HPDE6-E6E7 (cell line): ENCODE measurements around the gene TRPM2.
"Not testable (repeated sequence)": the region's sequence is repeated elsewhere in the genome, so short reads cannot be mapped to it uniquely, and the experiment has no call there.

Experiments
- DNase-seq: peaks from one replicate; pipeline ENCODE4 v3.0.0; 2011; ENCODE audit warnings: missing footprints; ENCODE audit errors: extremely low spot score

Gene TRPM2

DNA sequence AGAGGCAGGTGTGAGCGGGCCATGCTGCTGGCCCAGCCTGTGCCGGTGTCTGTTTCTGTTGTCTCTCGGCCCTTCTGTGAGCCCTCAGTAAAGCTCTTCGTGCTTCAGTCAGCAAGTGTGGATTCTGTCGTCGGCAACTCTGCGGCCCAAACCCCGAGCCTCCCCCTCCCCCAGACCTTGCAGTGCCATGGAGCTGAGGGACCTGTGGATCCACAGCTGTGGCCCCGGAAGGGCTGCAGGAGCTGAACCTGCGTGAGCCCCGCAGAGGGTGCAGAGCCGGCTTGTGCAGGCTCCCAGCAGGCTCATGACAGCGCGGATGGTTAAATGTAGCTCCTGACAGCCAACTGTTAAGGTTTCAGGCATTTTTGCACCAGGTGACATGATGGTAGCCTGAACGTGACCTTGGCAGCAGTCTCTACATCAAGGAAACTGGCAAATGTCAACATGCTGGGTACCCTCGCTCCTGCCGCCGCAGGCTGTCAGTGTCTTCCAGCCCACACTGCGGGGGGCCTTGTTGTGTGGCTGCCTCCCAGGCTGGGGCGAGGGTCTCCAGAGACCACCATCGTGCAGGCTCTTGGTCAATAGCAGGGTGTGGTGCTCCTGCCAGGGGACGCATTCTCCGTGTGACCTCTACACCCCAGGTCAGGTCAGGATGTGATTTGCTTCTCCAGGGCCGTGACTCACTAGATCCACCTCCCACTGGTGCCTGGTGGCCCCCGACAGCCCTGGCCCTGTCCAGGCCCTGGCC is 108.8 kb downstream of the TRPM2 start:
- no peak for DNase-seq

GRCh38 chr21:44462834-44463200 is 109.4 kb downstream of the TRPM2 start:
- DNase-seq, result no peak

- DNase-seq, result no peak
These were observed 110.3 kb downstream of the TRPM2 start for GRCh38 chr21:44463724-44464123.

- no peak for DNase-seq
These were observed 110.9 kb downstream of the TRPM2 start for GRCh38 chr21:44464351-44464750.

GRCh38 chr21:44466351-44466954 is 113.0 kb downstream of the TRPM2 start:
- DNase-seq, result no peak

DNA sequence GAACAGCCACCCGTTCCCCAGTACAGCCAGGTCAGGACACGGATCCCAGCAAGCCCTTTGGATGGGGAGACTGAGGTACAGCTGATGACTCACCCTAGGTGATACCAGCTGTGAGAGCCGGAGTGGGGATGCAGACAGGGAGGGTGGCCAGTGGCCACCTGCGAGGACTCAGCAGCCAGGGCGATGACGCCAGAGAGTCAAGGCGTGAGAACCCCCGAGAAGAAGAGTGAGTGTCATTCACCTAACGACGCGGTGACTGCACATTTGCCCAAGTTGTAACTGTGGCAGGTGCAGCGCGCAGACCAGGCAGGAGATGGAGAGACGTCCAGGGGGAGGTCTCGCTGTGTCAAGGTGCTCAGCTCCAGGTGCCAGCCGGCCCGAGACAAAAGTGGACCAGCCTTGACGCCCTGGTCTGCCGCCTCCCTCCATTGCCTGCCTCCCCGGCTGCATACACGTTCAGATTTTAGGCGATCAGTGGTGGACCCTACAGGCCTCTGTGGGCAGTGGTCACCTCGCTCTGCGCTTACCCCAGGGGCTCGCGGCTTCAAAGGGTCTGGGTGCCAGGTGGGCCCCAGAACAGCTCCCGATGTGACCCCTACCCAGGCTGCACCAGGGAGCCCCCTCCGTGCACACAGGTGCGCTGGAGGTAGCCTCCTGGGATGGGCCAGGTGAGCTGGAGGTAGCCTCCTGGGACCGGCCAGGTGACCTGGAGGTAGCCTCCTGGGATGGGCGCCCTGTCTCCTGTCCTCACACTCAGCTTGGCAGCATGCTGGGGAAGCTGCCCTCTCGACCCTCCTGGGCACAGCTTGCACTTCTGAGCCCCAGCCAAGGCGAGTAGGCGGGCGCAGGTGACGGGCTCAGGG is 113.8 kb downstream of the TRPM2 start:
- no peak for DNase-seq

DNA sequence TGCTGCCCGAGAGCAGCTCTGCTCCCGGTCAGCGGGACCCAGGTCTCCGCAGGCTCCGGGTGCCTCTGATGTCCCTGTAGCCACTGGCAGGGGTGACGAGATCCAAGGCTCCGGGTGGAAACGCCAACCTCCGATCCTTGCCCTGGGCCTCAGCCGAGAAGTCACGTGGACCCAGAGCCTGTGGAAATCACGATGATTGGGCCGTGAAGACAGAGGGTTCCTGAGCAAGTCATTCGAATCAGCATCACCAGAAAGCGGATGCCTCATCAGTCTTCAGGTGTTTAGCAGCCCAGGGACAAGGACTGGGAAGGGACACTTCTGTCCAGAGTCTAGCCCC is 114.4 kb downstream of the TRPM2 start:
- no peak for DNase-seq

GRCh38 chr21:44471341-44471740 is 117.9 kb downstream of the TRPM2 start:
- DNase-seq, result no peak

DNA sequence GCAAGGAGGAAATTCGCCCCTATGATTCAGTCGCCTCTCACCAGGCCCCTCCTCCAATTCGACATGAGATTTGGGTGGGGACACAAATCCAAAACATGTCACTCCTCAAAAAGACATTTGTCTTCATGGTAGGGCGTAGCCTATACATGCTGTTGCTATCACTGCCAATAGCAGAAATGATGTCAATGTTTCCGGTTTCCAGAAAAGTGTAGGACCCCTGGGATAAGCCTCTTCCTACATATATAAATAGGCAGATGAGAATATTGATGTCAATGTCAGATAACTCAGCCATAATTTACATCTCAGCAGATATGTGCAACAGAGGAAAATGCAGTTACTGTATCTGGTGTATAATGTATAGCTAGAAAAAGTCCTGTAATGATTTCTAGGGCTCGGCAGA is 118.6 kb downstream of the TRPM2 start:
- DNase-seq, result no peak

GRCh38 chr21:44473915-44474555 is 120.6 kb downstream of the TRPM2 start:
- no peak for DNase-seq

DNA sequence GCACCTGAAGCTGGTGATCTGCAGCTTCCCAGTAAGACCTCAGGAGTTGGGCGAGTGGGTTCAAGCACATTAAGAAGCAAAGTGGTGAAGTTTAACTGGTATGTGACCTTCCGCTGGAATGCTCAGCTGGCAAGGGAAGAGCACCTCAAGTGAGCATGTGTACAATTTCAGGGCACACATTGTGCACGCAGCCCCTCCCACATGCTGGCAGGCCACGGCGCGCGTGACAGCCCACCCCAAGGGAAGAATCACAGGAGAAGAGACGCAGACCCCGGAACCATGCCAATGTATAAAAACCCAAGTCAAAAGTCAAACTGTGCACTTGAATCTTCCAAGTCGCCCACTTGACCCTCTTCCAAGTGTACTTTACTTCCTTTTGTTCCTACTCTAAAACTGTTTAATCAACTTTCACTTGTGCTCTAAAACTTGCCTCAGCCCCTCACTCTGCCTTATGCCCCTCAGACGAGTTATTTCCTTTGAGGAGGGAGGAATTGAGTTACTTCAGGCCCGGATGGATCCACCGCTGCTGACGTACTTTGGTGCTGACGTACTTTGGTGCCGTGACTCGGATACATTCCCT is 121.9 kb downstream of the TRPM2 start:
- DNase-seq, result no peak

GRCh38 chr21:44477131-44477530 is 123.7 kb downstream of the TRPM2 start:
- DNase-seq, result no peak

DNA sequence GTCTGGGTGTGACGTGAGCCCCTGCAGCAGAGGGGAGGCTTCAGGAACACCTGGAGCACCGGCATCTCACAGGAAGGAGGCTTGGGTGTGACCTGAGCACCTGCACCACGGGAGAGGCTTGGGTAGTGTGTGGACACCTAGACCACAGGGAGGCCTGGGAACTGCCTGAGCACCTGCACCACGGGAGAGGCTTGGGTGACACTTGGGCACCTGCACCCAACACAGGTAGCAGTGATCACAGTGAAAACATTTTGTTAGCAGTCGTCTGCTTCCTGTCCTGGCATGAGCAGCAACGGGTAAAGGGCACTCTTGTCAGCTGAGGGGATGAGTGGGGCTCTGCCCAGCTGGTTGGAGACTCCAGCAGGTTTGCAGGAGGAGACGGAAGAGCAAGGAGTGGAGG is 124.3 kb downstream of the TRPM2 start:
- no peak for DNase-seq

GRCh38 chr21:44478124-44478800 is 124.8 kb downstream of the TRPM2 start:
- DNase-seq, result no peak

- no peak for DNase-seq
These were observed 125.4 kb downstream of the TRPM2 start for GRCh38 chr21:44478801-44479167.

DNA sequence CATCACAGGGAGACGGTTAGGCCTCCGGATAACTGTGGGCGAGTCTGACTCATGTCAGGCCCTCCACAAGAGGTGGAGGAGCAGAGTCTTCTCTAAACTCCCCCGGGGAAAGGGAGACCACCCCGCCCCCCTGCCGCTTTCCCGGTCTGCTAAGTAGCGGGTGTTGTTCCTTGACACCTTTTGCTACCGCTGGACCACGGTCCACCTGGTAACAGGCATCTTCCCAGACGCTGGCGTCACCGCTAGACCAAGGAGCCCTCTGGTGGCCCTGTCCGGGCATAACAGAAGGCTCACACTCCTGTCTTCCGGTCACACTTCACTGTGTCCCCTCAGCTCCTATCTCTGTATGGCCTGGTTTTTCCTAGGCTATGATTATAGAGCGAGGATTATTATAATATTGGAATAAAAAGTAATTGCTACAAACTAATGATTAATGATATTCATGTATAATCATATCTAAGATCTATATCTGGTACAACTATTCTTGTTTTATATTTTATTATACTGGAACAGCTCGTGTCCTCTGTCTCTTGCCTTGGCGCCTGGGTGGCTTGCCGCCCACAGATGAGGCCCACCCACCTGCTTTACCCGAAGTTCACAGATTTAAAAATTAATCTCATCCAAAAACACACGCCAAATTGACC is 126.3 kb downstream of the TRPM2 start:
- DNase-seq, result not testable (repeated sequence)

DNA sequence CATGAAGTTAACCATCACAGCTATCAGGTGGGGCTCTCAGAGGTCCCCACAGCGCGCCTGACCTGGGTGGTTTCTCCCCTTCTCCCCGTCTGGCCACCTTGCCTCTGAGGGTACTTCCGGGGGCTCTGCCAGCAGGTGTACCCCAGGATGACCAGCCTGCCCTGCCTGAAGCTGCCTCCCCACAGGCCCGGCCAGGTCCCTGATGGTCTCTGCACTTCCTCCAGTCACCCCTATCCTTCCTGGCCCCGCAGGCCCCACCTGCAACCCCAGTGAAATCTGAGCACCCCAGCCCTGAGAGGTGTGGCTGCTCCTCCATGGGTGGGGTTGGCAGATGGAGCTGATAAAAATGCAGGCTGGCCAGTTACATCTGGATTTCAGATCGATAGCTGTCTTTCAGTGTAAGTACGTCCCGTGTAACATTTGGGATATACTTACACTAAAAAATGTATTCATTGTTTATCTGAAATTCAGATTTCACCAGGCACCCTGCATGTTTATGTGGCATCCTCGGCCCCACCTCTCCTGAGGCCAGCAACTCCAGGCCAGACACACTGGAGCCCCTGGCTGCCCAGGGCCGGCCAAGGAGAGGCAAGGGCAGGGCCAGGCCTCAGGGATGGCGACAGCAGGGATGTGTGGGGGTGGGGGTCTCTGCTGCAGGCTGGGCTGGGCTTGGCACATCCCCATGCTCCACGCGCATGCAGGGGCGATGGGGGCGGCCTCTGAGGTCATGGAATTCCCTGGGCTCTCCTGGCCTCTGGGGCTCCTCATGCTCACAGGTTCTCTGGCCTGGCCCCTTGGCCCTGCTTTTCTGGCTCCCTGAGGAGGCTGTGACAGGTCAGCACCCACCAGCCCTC is 127.0 kb downstream of the TRPM2 start:
- DNase-seq, result no peak

GRCh38 chr21:44482581-44483287 is 129.3 kb downstream of the TRPM2 start:
- DNase-seq, result no peak
